HG03520 (cell line): ENCODE results near the gene MTMR2.

ENCODE experiments used
- ATAC-seq: cut with Tn5 transposase; IDR thresholded peaks from one replicate; pipeline ENCODE4 v1.9.1; 2021; ENCODE audit warnings: mild to moderate bottlenecking, moderate library complexity; ENCODE audit not compliant: unreplicated experiment

Gene MTMR2

DNA sequence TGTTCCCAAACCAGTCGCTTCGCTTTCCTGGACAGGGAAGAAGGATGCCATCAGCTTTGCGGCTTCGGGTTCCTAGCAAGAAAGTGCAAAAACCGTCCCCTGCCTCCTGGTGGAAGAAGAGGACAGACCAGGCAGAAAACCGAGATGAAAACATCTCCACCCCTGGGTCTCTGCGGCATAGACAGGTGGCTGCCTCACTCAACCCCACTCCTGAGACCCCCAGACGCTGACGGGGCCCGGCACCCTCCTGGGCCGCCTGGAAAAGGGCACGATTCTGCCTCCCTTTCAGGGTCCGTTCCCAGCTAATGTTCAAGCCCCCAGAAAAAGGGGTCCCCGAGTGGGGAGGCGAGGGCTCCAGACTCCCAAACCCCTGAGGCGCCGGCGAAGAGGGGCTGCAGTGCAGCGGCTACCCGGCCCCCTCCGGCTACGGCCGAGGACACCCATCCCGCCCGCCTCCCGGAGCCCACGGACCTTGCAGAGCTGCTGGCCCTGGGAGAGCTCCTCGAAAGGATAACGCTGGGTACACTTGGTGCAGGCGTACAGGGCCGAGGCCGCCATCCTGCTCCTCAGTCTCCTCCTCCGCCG lies 134.9 kb downstream of the MTMR2 start:
- ATAC-seq: no peak
